ENCODE measurements around the gene TMEM225.

The TMEM225 gene

DNA sequence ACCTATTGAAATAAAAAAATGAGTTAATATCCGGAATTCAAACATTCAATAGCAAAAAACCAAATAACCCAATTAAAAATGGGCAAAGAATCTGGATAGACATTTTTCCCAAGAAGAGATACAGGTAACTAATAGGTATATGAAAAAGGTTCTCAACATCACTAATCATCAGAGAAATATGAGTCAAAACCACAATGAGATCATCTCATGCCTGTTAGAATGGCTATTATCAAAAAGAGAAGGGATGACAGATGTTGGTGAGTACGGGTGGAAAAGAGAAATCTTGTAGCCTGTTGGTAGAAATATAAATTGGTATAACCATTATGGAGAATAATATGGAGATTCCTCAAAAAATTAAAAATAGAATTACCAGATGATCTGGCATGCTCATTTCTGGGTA lies 52.4 kb downstream of the TMEM225 start:
- H3K4me3 ChIP-seq (ENCODE audit: low read length): no peak overlapping the region
- no peak for DNase-seq (ENCODE audit: low read depth, low spot score)

All from Jurkat, Clone E6-1 (cell line).